SU-DHL-6 (cell line): ENCODE data around the gene TAF1L.

Experiments used
- H2AFZ ChIP-seq: fragments of 200-600 bp; sonication (generic); 2 replicates; pipeline ENCODE4 v1.6.1; 2014; ENCODE audit warnings: low read depth, mild to moderate bottlenecking, moderate library complexity, mixed read lengths, antibody characterized with exemption, low read length; ENCODE audit not compliant: severe bottlenecking
- H3F3A ChIP-seq: fragments of 200-600 bp; shearing (Covaris generic); 2 replicates; pipeline ENCODE4 v1.6.0; 2016; ENCODE audit warnings: antibody characterized with exemption, mild to moderate bottlenecking; ENCODE audit not compliant: insufficient read depth
- H3K27ac ChIP-seq: fragments of 200-600 bp; sonication (generic); 2 replicates; pipeline ENCODE4 v1.5.1; 2016; ENCODE audit warnings: low read depth, mild to moderate bottlenecking, low read length, moderate library complexity, mixed read lengths
- H3K27me3 ChIP-seq: fragments of 200-600 bp; sonication (generic), shearing (Covaris generic); 2 replicates; pipeline ENCODE4 v1.6.0; 2014; ENCODE audit warnings: mild to moderate bottlenecking, low read length
- H3K36me3 ChIP-seq: fragments of 200-600 bp; sonication (generic); 2 replicates; pipeline ENCODE4 v1.6.1; 2014; ENCODE audit warnings: mild to moderate bottlenecking, low read length, mixed read lengths
- H3K4me2 ChIP-seq: fragments of 300-600, 200-600 bp; shearing (Covaris generic), sonication (generic); 2 replicates; pipeline ENCODE4 v1.6.0; 2014; ENCODE audit warnings: low read length, low read depth, mild to moderate bottlenecking; ENCODE audit not compliant: poor library complexity, severe bottlenecking
- H3K4me3 ChIP-seq: fragments of 200-600 bp; sonication (generic); 2 replicates; pipeline ENCODE4 v1.5.1; 2014; ENCODE audit warnings: antibody characterized with exemption, low read length, mild to moderate bottlenecking, mixed read lengths; ENCODE audit not compliant: insufficient read depth, poor library complexity, severe bottlenecking
- H3K79me2 ChIP-seq: fragments of 200-600 bp; sonication (generic); 2 replicates; pipeline ENCODE4 v1.6.1; 2014; ENCODE audit warnings: mild to moderate bottlenecking, low read length, moderate library complexity; ENCODE audit not compliant: insufficient read depth
- H3K9ac ChIP-seq: fragments of 200-600 bp; sonication (generic); 2 replicates; pipeline ENCODE4 v1.7.0; 2014; ENCODE audit warnings: mild to moderate bottlenecking, low read length
- H3K9me2 ChIP-seq: fragments of 200-600 bp; sonication (generic); replicated peaks from 2 replicates; pipeline ENCODE4 v1.6.1; 2014; ENCODE audit warnings: low read length; ENCODE audit not compliant: insufficient read depth
- H3K9me3 ChIP-seq: fragments of 200-600 bp; sonication (generic); 2 replicates; pipeline ENCODE4 v1.6.1; 2014; ENCODE audit warnings: low read length, mixed read lengths; ENCODE audit not compliant: insufficient read depth
- H4K20me1 ChIP-seq: fragments of 200-600 bp; sonication (generic); 2 replicates; pipeline ENCODE4 v1.6.1; 2014; ENCODE audit warnings: low read depth, mild to moderate bottlenecking, antibody characterized with exemption, low read length, moderate library complexity, mixed read lengths
- EZH2phosphoT487 ChIP-seq: fragments of 200-600 bp; sonication (generic), shearing (Covaris generic); conservative IDR thresholded peaks from 2 replicates; pipeline ENCODE4 v1.6.1; 2018; ENCODE audit warnings: mild to moderate bottlenecking, antibody characterized with exemption, low read length, moderate library complexity, mixed read lengths
- TF ChIP-seq, protein P1 (sequence below): fragments of 200-600 bp; sonication (generic); IDR thresholded peaks from one replicate; pipeline ENCODE4 v1.5.1; 2017; ENCODE audit warnings: antibody characterized with exemption, mild to moderate bottlenecking, low read length, moderate library complexity; ENCODE audit not compliant: insufficient read depth, poor library complexity, severe bottlenecking

The TAF1L gene

GRCh38 chr9:32596936-32597335 lies 38.5 kb downstream of the TAF1L start:
- Histone ChIP-seq H3K27me3 (no peaks in the 10 kb centered on the region), H3K27ac (no peak overlapping the region), H2AFZ (no peak overlapping the region), H3K9ac (no peak overlapping the region), H3K9me3 (no peaks in the 10 kb centered on the region), H3K36me3 (no peaks in the 10 kb centered on the region), H4K20me1 (no peaks in the 10 kb centered on the region), H3K9me2 (no peaks in the 10 kb centered on the region), H3F3A (no peaks in the 10 kb centered on the region), H3K4me3 (no peak overlapping the region), H3K4me2 (no peak overlapping the region), H3K79me2 (no peaks in the 10 kb centered on the region)
- TF ChIP-seq, protein P1, sequence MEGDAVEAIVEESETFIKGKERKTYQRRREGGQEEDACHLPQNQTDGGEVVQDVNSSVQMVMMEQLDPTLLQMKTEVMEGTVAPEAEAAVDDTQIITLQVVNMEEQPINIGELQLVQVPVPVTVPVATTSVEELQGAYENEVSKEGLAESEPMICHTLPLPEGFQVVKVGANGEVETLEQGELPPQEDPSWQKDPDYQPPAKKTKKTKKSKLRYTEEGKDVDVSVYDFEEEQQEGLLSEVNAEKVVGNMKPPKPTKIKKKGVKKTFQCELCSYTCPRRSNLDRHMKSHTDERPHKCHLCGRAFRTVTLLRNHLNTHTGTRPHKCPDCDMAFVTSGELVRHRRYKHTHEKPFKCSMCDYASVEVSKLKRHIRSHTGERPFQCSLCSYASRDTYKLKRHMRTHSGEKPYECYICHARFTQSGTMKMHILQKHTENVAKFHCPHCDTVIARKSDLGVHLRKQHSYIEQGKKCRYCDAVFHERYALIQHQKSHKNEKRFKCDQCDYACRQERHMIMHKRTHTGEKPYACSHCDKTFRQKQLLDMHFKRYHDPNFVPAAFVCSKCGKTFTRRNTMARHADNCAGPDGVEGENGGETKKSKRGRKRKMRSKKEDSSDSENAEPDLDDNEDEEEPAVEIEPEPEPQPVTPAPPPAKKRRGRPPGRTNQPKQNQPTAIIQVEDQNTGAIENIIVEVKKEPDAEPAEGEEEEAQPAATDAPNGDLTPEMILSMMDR, result no peak
- no peak for TF ChIP-seq EZH2phosphoT487

DNA sequence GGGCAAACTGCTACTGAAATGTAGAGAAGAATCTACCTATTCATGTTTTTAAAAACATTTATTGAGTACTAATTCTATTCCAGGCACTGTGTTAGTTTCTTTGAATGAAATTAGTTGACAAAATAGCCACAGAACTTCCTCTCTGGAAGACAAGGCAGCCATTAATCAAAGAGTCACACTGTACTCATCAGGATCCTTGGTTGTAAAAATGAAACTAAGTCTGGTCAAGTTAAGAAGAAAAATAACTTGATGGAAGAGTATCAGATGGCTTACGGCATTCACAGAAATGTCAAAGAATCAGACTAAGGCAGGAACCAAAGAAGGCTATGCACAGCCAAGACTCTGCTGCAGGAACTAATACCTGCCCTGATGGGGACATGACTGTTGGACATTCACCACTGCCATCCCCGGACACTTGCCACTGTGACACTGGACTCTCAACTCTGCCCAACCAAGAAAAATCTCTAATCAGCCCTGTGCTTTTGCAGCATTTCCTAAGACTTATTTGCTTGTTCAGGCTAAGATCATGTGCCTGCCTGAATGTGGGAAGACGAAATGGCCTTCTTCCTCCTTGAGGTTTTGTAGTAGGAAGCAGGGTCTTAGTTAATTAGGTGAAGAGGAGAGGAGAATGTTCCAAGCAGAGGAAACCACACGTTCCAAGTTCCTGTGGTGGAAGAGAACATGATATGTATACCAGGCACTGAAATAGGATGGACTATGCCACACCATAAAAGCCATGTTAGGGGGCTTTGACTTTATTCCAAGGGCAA lies 39.2 kb downstream of the TAF1L start:
- H3K4me3 ChIP-seq, result no peak overlapping the region
- no peaks in the 10 kb centered on the region for H3K79me2 ChIP-seq
- H3K27ac ChIP-seq, result no peak overlapping the region
- no peaks in the 10 kb centered on the region for H3K36me3 ChIP-seq
- H2AFZ ChIP-seq, result no peak overlapping the region
- H3K9me3 ChIP-seq, result no peaks in the 10 kb centered on the region
- no peaks in the 10 kb centered on the region for H4K20me1 ChIP-seq
- no peaks in the 10 kb centered on the region for H3K9me2 ChIP-seq
- H3K9ac ChIP-seq, result no peak overlapping the region
- no peaks in the 10 kb centered on the region for H3K27me3 ChIP-seq
- H3F3A ChIP-seq, result no peaks in the 10 kb centered on the region
- no peak overlapping the region for H3K4me2 ChIP-seq
- TF ChIP-seq, protein P1, result no peak
- TF ChIP-seq EZH2phosphoT487, result no peak

DNA sequence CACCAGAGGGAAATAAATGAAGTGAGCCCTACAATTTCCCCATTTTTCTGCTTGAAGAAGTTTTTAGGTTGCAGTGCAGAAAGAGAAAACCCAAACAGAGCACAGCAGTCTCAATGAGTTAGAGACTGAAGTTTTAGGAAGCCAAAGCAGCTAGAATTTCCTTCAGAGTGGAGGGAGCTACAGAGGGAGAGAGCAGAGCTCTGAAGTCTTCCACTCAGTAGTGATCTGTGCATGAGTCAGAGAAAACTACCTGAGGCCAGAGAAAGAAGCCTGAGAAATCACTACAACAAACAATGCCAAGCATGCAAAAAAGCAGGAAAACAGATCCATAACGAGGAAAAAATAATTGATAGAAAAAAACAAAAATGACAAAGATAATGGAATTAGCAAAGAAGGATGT lies 44.6 kb downstream of the TAF1L start:
- no peak overlapping the region for H3K4me2 ChIP-seq
- no peaks in the 10 kb centered on the region for H4K20me1 ChIP-seq
- H3K9me2 ChIP-seq, result no peaks in the 10 kb centered on the region
- TF ChIP-seq, protein P1, result no peak
- no peak for TF ChIP-seq EZH2phosphoT487
- no peak overlapping the region for H2AFZ ChIP-seq
- H3K79me2 ChIP-seq, result no peaks in the 10 kb centered on the region
- no peaks in the 10 kb centered on the region for H3F3A ChIP-seq
- H3K9me3 ChIP-seq, result no peaks in the 10 kb centered on the region
- no peak overlapping the region for H3K9ac ChIP-seq
- H3K4me3 ChIP-seq, result no peak overlapping the region
- H3K36me3 ChIP-seq, result no peaks in the 10 kb centered on the region
- H3K27me3 ChIP-seq, result no peaks in the 10 kb centered on the region
- H3K27ac ChIP-seq, result no peak overlapping the region
